Forelimb muscle (tissue), 1 donor: ENCODE data around the gene GFPT2. TPM values are rescaled to one million over a fixed set of nuclear protein-coding genes. Genes with fewer than 3 reads are reported as not detected.

Experiments
- DNase-seq: peaks from one replicate; pipeline ENCODE4 v3.0.0-alpha.2; 2013; ENCODE audit warnings: low read depth
- polyA plus RNA-seq: library from polyadenylated mRNA; unstranded; fragments of 120-200 nt; gene quantifications from one replicate; pipeline ENCODE4 v1.2.1, GENCODE V29; 2013; ENCODE audit not compliant: insufficient read length

GFPT2 gene
- polyA plus RNA-seq, 1 donor, result 8.6 TPM

DNA sequence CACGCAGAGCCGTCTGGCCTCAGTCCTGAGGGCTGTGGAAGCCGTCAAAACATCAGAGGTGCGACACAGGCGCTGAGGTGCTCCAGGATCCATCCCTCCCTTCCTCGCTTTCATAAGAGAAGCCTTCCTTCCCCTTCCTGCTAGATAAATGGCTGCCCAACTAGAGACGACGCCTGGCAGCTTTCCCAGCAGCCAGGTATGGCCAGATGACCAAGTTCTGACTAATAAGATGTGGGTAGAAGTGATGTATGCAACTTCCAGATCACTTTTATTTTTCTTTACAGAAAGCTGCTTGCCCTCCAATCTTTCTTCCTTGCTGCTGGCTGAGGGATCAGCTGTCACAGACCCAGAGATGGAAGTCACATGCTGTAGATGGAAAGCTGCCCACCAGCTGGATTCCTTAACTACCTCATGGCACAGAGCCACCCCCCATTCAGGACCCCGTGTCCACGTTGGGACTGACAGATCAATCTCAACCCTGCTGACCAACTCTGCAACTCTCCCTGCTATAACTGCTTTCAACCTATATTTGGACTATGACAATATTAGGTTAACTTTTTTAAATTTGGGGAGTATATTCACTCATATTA is 70.0 kb downstream of the GFPT2 start:
- no peak for DNase-seq

DNA sequence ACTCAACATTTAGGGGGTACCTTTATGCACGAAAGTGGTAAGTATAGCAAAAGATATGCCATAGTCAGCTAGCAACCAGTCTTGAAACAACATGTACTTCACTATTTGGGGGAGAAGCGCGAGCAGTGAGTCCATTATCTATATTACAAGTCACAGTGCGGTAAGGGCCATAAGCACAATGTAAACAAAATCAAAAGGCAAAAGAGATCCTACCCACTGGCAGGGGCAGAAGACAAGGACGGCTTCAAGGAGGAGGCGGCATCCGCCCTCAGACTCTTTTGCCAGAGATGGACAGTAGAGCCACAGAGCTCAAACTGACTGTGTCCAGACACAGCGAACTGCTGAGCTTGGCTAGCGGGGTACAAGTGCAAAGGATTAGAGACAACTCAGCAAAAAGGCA is 70.9 kb downstream of the GFPT2 start:
- no peak for DNase-seq

DNA sequence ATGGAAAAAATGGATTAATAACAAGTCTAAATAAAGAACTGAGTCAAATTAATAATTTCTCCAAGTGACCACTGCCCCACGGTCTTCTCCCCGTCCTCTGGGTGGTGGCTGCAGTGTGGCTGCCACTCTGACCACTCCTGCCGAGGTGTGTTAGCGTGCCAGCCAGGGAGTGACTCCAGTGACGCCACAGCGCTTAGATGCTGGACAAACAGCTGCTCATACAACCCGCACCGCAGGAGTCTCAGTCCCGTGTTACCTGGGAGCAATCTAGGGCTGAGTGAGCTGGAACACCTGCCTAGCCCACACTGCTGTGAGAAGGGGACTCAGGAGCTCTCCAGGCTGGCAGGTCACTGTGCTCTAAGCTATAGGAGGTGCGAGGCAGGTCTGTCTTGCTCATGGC is 71.4 kb downstream of the GFPT2 start:
- DNase-seq, result no peak

DNA sequence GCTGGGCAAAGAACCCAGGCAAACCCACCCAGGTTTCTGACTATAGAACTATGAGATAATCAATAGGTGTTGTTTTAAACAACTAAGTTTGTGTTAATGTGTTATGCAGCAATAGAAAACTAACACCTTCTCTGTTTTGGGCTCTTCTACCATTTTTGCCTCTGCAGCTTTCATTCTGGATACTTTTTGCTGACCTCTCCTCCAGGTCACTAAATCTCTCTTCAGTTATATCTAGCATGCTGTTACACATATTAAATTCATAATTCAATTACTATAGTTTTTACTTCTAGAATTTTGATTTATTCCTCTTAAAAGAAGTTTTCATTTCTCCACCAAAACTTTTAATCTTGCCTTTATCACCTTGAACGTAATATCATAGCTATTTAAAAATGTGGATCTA is 78.4 kb downstream of the GFPT2 start:
- DNase-seq, result no peak

DNA sequence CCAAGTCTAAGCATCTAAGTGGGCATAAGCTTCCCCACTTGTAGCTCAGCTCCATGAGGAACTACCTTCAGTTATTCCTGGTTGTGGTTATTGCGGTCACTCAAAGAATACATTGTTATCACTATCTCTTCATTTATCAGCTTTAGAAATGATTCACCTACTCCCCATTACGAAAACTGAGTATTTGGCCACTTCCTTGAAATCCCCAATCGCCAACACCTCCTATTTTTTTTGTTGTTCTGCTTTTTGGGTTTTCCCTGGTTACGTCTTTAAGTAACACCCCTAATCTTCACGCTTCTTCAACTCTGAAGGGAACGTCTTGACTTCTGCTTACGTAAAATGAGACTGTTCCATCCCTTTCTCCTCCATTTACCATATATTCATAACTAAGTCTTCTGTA is 81.9 kb downstream of the GFPT2 start:
- DNase-seq, result no peak

DNA sequence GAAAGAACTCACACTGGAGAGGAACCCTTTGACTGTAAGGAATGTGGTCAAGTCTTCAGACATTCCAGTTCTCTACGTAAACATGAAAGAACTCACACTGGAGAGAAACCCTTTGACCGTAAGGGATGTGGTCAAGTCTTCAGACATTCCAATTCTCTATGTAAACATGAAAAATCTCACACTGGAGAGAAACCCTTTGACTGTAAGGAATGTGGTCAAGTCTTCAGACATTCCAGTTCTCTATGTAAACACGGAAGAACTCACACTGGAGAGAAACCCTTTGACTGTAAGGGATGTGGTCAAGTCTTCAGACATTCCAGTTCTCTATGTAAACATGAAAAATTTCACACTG is 93.9 kb downstream of the GFPT2 start:
- DNase-seq, result no peak

DNA sequence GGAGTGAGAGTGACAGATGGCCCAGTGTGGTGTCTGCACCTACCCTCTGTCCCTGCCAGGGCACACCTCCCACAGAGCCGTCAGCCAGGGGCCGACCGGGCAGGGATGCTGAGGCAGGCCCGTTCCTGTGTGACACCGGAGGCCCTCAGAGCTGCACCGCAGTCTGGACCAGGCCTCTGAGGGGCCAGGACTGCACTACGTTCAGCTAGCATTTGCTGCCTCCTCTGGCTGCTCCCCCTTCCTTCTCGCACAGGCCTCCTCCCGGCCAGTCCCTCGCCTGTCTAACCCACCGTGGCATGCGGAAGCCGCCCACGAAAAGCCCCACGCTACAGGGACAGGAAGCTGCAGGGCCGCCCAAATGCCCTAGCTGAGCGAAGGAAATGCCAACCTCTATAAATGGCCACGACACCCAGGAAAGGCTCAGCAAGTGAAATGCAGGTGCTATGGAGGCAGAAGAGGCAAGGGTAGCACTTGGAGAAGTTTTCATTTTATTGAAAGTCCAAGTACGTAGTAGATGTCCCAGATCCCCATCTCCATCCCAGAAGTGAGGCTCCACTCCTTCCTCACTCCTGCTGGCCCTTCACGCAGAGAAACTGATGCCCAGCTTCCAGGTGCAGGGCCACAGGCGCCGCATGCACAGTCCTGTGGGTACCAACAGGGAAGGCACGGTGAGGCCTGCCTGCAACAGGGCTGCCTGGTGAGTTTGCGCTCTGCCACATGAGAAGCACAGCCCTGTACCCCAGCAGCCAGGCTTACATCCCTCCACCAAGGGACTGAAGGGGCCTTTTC is 99.9 kb downstream of the GFPT2 start:
- DNase-seq, result no peak

DNA sequence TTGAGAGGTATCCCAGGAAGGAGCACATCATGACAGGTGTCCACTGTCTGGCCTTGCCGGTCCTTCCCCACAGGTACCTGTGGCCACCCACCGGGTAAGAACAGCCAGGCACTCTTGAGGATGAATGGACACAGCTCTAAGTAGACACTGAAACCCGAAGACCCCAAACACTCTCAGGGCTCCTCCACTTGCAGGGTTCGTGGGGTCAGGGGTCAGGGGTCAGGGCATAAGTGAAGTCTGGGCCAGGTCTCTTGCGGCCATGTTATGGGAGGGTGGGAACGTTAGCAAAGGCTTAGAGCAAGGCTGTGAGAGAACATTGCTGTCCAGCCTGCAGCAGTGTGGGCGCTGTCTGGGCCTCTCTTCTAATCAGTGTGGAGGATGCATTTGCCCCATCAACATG is 101.2 kb downstream of the GFPT2 start:
- no peak for DNase-seq

DNA sequence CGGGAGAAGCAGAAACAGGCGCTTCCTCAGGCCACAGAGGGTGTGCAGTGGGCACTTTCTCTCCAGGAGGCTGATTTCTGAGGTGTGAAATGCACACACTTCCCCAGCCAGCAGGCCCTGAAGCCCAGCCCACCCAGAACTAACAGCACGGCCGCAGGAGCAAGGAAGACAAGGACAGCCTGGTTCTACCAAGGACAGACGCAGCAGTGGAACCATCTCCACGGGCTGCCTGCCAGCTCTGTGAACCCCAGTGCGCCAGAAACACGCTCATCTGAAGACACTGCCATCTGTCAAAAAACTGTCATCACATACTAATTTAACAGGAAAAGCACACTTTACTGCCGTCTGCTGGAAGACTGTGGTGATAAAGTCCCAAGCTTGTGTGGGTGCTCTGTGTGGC is 102.0 kb downstream of the GFPT2 start:
- DNase-seq, result no peak

Other genes starting within 250 kb of the GFPT2 start
- gene RASGEF1C, start 144.1 kb downstream of the GFPT2 start, polyA plus RNA-seq, result 3.5 TPM
- 31.0 TPM for gene MAPK9, start 61.3 kb downstream of the GFPT2 start, polyA plus RNA-seq
- gene CNOT6, start 141.0 kb upstream of the GFPT2 start, polyA plus RNA-seq, result 23.0 TPM
- 1.4 TPM for gene SCGB3A1, start 238.2 kb upstream of the GFPT2 start, polyA plus RNA-seq